Breast epithelium (tissue), 4 donors: ENCODE data around the gene CCDC87. TPM values are rescaled to one million over a fixed set of nuclear protein-coding genes. Genes with fewer than 3 reads are reported as not detected.

Source experiments
- DNase-seq, 2 donors: peaks; one replicate each; pipeline ENCODE4 v3.0.0-alpha.2; 2019; ENCODE audit warnings: low spot score in 2 of 2
- H3K27ac ChIP-seq, 2 donors: fragments of 200-600 bp; sonication (generic) in 1 of 2; one replicate each; pipeline ENCODE4 v1.5.1; 2016 to 2019; ENCODE audit warnings: mild to moderate bottlenecking in 1 of 2
- H3K27me3 ChIP-seq, 2 donors: fragments of 200-600 bp; sonication (generic) in 1 of 2; one replicate each; pipeline versions ENCODE4 v1.5.1 to v1.6.0; 2017 to 2019; ENCODE audit warnings: control low read depth in 1 of 2, mild to moderate bottlenecking in 1 of 2
- H3K36me3 ChIP-seq: fragments of 200-600 bp; one replicate; pipeline ENCODE4 v1.5.1; 2019
- H3K4me1 ChIP-seq, 2 donors: fragments of 200-600 bp; sonication (generic); one replicate each; pipeline ENCODE4 v1.5.1; 2016 to 2019; ENCODE audit warnings: control low read depth in 1 of 2
- H3K4me3 ChIP-seq, 3 donors: fragments of 200-600 bp; sonication (generic); 1 replicate in 2 of 3; 2 replicates in 1 of 3; pipeline ENCODE4 v1.5.1; 2016 to 2019; ENCODE audit warnings: mild to moderate bottlenecking in 3 of 3, moderate library complexity in 2 of 3
- H3K9me3 ChIP-seq, 2 donors: fragments of 200-600 bp; sonication (generic) in 1 of 2; one replicate each; pipeline ENCODE4 v1.5.1; 2016 to 2019; ENCODE audit warnings: control low read depth in 1 of 2
- CTCF ChIP-seq, 3 donors: fragments of 450-650 bp; IDR thresholded peaks; one replicate each; pipeline ENCODE4 v1.5.1; 2016 to 2017; ENCODE audit warnings: antibody characterized with exemption in 3 of 3, mild to moderate bottlenecking in 3 of 3, moderate library complexity in 3 of 3
- POLR2A ChIP-seq: fragments of 450-650 bp; IDR thresholded peaks from one replicate; pipeline ENCODE4 v1.6.1; 2016; ENCODE audit warnings: antibody characterized with exemption, mild to moderate bottlenecking, moderate library complexity
- POLR2AphosphoS5 ChIP-seq, 3 donors: sonication (generic); formaldehyde crosslinking; IDR thresholded peaks; one replicate each; pipeline ENCODE4 v1.6.1; 2017; ENCODE audit warnings: antibody characterized with exemption in 3 of 3
- intact Hi-C: fragments of 100-400 bp; cut with DNase I; formaldehyde crosslinking; loops from one replicate; pipeline ENCODE4 v1.15.1; 2023; ENCODE audit warnings: low total_unique reads
- total RNA-seq, 3 donors: library from RNA; depleted of rRNA; stranded (reverse); fragments of >200 nt; gene quantifications; one replicate each; pipeline ENCODE4 v1.1.0, GENCODE V29; 2016

The CCDC87 gene
- total RNA-seq, 3 donors from 2014 or later: 0.15 TPM; not detected in 2

DNA sequence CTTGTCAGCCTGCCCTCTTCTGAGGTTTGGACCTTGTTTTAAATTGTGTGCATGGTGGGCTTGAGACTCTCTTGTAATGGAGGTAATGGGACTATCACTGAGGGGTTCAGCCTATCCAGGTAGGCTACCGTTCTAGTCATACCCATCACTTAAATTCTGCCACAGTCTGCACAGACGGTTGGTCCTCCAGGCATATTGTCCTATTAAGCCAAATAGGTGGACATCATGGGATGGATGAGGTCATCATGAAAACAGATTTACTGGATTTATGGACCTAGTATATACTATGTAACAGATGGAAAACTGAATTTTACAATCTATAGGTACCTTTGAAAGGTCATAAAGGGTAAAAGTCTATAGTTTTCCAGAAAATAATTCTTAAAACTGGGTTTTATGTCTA lies 36.5 kb upstream of the CCDC87 start:
- no peak for DNase-seq
- Histone ChIP-seq H3K36me3 (no peaks in the 10 kb centered on the region), H3K27me3 (no peaks in the 10 kb centered on the region), H3K27ac (no peak overlapping the region), H3K9me3 (no peaks in the 10 kb centered on the region), H3K4me3 (no peak overlapping the region), H3K4me1 (no peaks in the 10 kb centered on the region)
- TF ChIP-seq POLR2A (no peak), CTCF (IDR thresholded peaks at IDR 0.05) (no peak), POLR2AphosphoS5 (IDR thresholded peaks at IDR 0.05) (no peak)
- intact Hi-C loops: no loop called here

- Histone ChIP-seq H3K9me3 (no peaks in the 10 kb centered on the region), H3K27ac (no peak overlapping the region), H3K4me3 (no peak overlapping the region), H3K4me1 (peaks cover 0 to under 1% of the 10 kb centered on the region in 2 donors), H3K27me3 (no peaks in the 10 kb centered on the region), H3K36me3 (no peaks in the 10 kb centered on the region)
- intact Hi-C loops: no loop called here
- DNase-seq: no peak
- TF ChIP-seq POLR2AphosphoS5 (IDR thresholded peaks at IDR 0.05) (no peak), POLR2A (no peak), CTCF (IDR thresholded peaks at IDR 0.05) (no peak)
Observed at GRCh38 chr11:66628061-66628603, 35.3 kb upstream of the CCDC87 start.

GRCh38 chr11:66626926-66627325 lies 34.1 kb upstream of the CCDC87 start:
- H3K4me1 ChIP-seq: peaks cover 0 to 9% of the 10 kb centered on the region in 2 donors
- H3K27ac ChIP-seq: no peak overlapping the region
- intact Hi-C loops: no loop called here

DNA sequence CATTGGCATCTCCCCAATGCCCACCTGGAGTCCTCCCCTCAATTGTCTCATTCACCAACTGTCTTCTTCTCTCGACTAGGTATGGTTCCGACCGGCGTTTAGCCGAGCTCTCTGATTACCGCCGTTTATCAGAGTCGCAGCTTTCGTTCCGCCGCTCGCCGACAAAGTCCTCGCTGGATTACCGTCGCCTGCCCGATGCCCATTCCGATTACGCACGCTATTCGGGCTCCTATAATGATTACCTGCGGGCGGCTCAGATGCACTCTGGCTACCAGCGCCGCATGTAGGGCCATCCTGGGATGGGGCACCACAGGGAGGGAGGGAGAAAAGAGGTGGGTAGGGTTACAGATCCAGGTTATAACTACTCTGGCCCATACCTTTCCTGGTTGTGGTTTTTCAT lies 33.5 kb upstream of the CCDC87 start:
- no peak for TF ChIP-seq POLR2A
- no peak for TF ChIP-seq POLR2AphosphoS5 (IDR thresholded peaks at IDR 0.05)
- TF ChIP-seq CTCF (IDR thresholded peaks at IDR 0.05): no peak
- Histone ChIP-seq H3K9me3 (no peaks in the 10 kb centered on the region), H3K27ac (no peak overlapping the region), H3K36me3 (no peaks in the 10 kb centered on the region), H3K4me1 (peaks cover 0 to 9% of the 10 kb centered on the region in 2 donors), H3K4me3 (no peak overlapping the region), H3K27me3 (no peaks in the 10 kb centered on the region)
- intact Hi-C loops: no loop called here
- DNase-seq: no peak

More at GRCh38 chr11:66626926-66627325, 34.1 kb upstream of the CCDC87 start:
- Histone ChIP-seq H3K27me3 (no peaks in the 10 kb centered on the region), H3K9me3 (no peaks in the 10 kb centered on the region), H3K36me3 (no peaks in the 10 kb centered on the region), H3K4me3 (no peak overlapping the region)
- no peak for DNase-seq
- TF ChIP-seq POLR2AphosphoS5 (IDR thresholded peaks at IDR 0.05) (no peak), POLR2A (no peak), CTCF (IDR thresholded peaks at IDR 0.05) (no peak)

DNA sequence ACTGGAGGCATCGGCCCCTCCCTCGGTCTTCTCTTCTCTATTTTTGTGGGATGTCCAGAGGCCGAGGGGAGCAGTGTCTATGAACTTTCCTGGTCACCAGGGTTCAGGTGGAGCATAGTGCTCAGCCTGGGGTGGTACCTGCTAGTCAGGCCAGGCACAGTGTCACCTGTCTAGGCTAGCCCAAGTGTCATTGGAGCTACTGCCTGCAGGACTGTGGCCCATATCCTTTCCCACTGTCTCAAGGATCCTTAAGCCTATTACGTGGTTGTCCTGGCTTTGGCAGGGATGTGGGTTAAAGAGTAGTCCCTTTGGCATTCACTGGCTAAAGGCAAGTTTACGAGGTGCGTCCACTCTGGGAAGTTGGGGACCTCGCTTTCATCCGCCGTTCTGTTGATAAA lies 32.9 kb upstream of the CCDC87 start:
- H3K36me3 ChIP-seq: no peaks in the 10 kb centered on the region
- H3K4me1 ChIP-seq: peaks cover 0 to 9% of the 10 kb centered on the region in 2 donors
- no peaks in the 10 kb centered on the region for H3K9me3 ChIP-seq
- no peak overlapping the region for H3K4me3 ChIP-seq
- H3K27me3 ChIP-seq: no peaks in the 10 kb centered on the region
- no peak overlapping the region for H3K27ac ChIP-seq
- DNase-seq: no peak
- intact Hi-C loops: no loop called here
- TF ChIP-seq POLR2AphosphoS5 (IDR thresholded peaks at IDR 0.05) (no peak), CTCF (IDR thresholded peaks at IDR 0.05) (no peak), POLR2A (no peak)
